GM12874 (cell line): Measurements from ENCODE around the gene COX10.

Experiments
- CTCF ChIP-seq: IDR thresholded peaks from 2 replicates; pipeline ENCODE4 v1.5.1; 2011; ENCODE audit warnings: low read depth, mild to moderate bottlenecking, control low read depth, low read length, moderate library complexity; ENCODE audit not compliant: insufficient read depth

Gene COX10

GRCh38 chr17:14112407-14112806, 43.1 kb downstream of the COX10 start:
- no peak for TF ChIP-seq CTCF

GRCh38 chr17:14113137-14113536, 43.8 kb downstream of the COX10 start:
- no peak for TF ChIP-seq CTCF

GRCh38 chr17:14116263-14117024, 47.1 kb downstream of the COX10 start:
- TF ChIP-seq CTCF, result no peak

GRCh38 chr17:14118951-14119350, 49.6 kb downstream of the COX10 start:
- no peak for TF ChIP-seq CTCF

GRCh38 chr17:14119546-14119945, 50.2 kb downstream of the COX10 start:
- TF ChIP-seq CTCF, result no peak

DNA sequence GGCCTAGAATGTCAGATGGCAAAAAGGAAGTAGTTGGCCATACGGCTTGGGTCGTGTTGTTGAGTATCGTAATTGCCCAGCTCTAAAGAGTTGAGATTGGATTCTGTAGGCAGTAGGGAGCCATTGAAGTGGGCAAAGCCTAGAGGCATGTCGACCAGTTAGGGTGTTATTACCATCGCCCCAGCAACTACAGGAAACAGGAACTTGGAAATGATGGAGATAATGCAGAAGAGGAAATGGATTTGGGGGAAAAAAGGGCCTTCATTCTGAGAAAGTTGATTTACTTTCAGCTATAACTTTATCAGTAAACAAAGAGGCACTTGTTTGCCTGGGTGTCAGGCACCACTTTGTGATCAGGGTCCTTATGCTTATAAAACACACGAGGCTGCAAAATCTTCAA, 52.6 kb downstream of the COX10 start:
- no peak for TF ChIP-seq CTCF

GRCh38 chr17:14123619-14124278, 54.4 kb downstream of the COX10 start:
- TF ChIP-seq CTCF, result no peak
